HUES48 (cell line): ENCODE measurements around the gene FUBP3.

ENCODE experiments used
- H3K27ac ChIP-seq: one replicate; pipeline ENCODE4 v1.7.0; 2013; ENCODE audit warnings: low read depth, low read length, inconsistent platforms
- H3K27me3 ChIP-seq: 2 replicates; pipeline ENCODE4 v1.6.1; 2013; ENCODE audit warnings: mild to moderate bottlenecking, low read length; ENCODE audit not compliant: control insufficient read depth, insufficient read depth
- H3K36me3 ChIP-seq: 2 replicates; pipeline ENCODE4 v1.6.1; 2013; ENCODE audit warnings: low read length; ENCODE audit not compliant: control insufficient read depth, insufficient read depth
- H3K4me1 ChIP-seq: 2 replicates; pipeline ENCODE4 v1.6.1; 2013; ENCODE audit warnings: mild to moderate bottlenecking, low read length; ENCODE audit not compliant: control insufficient read depth, insufficient read depth
- H3K4me3 ChIP-seq: 2 replicates; pipeline ENCODE4 v1.5.1; 2013; ENCODE audit warnings: mild to moderate bottlenecking, low read depth, low read length
- H3K9ac ChIP-seq: 2 replicates; pipeline ENCODE4 v1.6.1; 2013; ENCODE audit warnings: mild to moderate bottlenecking, low read depth, low read length, moderate library complexity
- H3K9me3 ChIP-seq: 2 replicates; pipeline ENCODE4 v1.6.1; 2013; ENCODE audit warnings: low read length; ENCODE audit not compliant: control insufficient read depth, insufficient read depth

FUBP3 gene

DNA sequence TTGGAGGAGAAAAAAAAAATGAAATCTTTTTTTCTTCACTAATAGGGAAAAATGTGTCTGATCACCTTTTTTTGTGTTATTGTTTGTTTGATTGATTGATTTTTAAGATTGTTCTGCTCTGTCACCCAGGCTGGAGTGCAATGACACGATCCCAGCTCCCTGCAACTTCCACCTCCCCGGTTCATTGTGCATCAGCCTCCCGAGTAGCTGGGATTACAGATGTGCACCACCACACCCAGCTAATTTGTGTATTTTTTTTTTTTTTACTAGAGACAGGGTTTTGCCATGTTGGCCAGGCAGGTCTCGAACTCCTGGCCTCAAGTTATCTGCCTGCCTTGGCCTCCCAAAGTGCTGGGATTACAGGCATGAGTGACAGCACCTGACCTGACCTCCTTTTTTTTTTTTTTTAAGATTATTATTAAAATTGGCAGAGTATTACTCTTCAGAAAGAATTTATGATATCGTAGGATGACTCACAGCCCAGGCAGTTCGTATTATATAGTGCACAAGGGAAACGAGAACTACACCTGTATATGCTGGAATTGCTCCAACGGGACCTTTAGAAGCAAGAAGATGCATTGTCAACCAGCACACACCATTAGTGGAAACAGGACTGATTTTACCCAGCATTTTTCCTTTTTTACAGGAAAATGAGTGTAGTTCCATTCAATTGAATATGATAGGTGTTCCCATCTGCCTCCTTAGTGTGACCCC lies 27.7 kb downstream of the FUBP3 start:
- Histone ChIP-seq H3K36me3 (peaks cover 45% of the 10 kb centered on the region), H3K9me3 (no peaks in the 10 kb centered on the region), H3K27ac (no peak overlapping the region), H3K27me3 (no peaks in the 10 kb centered on the region), H3K9ac (no peak overlapping the region), H3K4me1 (peaks cover 10% of the 10 kb centered on the region), H3K4me3 (no peak overlapping the region)

DNA sequence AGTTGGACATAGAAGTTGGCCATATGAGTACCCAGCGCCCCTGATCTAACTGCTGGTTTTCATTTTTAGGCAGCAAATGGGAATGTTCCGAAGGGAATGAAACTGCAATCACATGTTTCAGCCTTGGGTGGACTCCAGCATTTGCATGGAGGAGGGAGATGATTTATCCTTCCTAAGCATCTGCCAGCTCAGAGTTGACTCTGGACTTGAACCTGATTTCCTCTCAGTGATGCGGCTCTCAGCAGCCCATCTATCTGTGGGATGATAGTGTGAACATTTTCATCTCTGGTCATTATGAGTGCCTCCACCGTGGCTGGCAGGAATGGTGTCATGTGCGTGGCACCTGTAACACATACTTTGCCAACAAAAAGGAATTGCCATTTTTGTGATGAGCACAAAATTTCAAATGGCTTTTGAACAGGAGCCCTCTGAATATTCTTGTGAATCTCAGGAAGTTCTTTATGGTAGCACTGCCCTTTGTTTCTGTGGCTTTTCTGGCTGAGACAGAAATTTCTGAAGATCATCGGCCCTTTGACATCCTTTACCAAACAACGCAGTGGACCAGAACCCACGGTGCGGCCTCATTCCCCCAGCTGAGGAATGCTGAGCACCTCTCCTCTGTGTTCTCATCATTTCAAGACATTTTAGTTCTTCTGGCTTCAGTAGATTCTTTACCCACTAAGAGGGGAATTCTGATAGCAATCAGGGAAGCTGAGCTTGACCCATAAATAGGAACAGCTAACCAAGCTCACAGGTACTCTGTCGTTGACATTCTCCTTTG lies 28.5 kb downstream of the FUBP3 start:
- H3K36me3 ChIP-seq = peaks cover 50% of the 10 kb centered on the region
- peaks cover 10% of the 10 kb centered on the region for H3K4me1 ChIP-seq
- H3K9me3 ChIP-seq = no peaks in the 10 kb centered on the region

GRCh38 chr9:130608554-130609134 lies 29.3 kb downstream of the FUBP3 start:
- Histone ChIP-seq H3K4me3 (no peak overlapping the region), H3K36me3 (peaks cover 58% of the 10 kb centered on the region), H3K4me1 (peaks cover 10% of the 10 kb centered on the region), H3K27ac (peak overlapping the region; percentile 5), H3K9ac (no peak overlapping the region), H3K9me3 (no peaks in the 10 kb centered on the region), H3K27me3 (no peaks in the 10 kb centered on the region)

More for the DNA sequence above, 28.5 kb downstream of the FUBP3 start:
- no peaks in the 10 kb centered on the region for H3K27me3 ChIP-seq
- no peak overlapping the region for H3K27ac ChIP-seq
- H3K9ac ChIP-seq = no peak overlapping the region
- no peak overlapping the region for H3K4me3 ChIP-seq

- Histone ChIP-seq H3K9ac (no peak overlapping the region), H3K4me1 (peaks cover 10% of the 10 kb centered on the region), H3K4me3 (no peak overlapping the region), H3K9me3 (no peaks in the 10 kb centered on the region), H3K36me3 (peaks cover 63% of the 10 kb centered on the region), H3K27me3 (no peaks in the 10 kb centered on the region), H3K27ac (peak overlapping the region; percentile 5)
These were observed 29.8 kb downstream of the FUBP3 start for GRCh38 chr9:130609163-130609562.

- H3K27ac ChIP-seq = no peak overlapping the region
- no peak overlapping the region for H3K9ac ChIP-seq
- no peak overlapping the region for H3K4me3 ChIP-seq
- no peaks in the 10 kb centered on the region for H3K9me3 ChIP-seq
- H3K4me1 ChIP-seq = peaks cover 10% of the 10 kb centered on the region
- H3K36me3 ChIP-seq = peaks cover 83% of the 10 kb centered on the region
- H3K27me3 ChIP-seq = no peaks in the 10 kb centered on the region
These were observed 31.7 kb downstream of the FUBP3 start for GRCh38 chr9:130610862-130611707.

GRCh38 chr9:130616451-130616850 lies 37.1 kb downstream of the FUBP3 start:
- no peak overlapping the region for H3K27ac ChIP-seq
- H3K27me3 ChIP-seq = no peaks in the 10 kb centered on the region
- no peak overlapping the region for H3K9ac ChIP-seq
- H3K4me1 ChIP-seq = no peaks in the 10 kb centered on the region
- H3K36me3 ChIP-seq = peaks cover 99% of the 10 kb centered on the region
- no peak overlapping the region for H3K4me3 ChIP-seq
- no peaks in the 10 kb centered on the region for H3K9me3 ChIP-seq

DNA sequence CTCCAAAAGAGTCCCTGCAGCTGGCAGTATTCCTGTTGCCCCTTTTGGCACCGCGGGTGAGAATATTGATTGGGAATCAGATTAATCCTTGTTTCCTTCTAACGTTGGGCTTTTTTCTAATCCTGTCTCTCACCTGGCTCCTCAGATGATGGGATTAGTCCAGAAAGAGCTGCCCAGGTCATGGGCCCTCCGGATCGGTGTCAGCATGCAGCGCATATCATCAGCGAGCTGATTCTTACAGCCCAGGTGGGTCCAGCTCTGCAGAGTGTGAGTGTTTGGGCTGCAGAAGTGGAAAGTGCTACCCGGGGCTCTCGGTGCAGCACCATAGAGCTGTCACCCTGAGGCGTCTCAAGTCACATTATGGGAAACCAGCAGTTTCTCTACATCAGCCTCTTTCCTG lies 44.1 kb downstream of the FUBP3 start:
- Histone ChIP-seq H3K9me3 (no peaks in the 10 kb centered on the region), H3K4me1 (peaks cover 7% of the 10 kb centered on the region), H3K36me3 (peaks cover 91% of the 10 kb centered on the region), H3K9ac (no peak overlapping the region), H3K27me3 (no peaks in the 10 kb centered on the region), H3K4me3 (no peak overlapping the region), H3K27ac (no peak overlapping the region)

DNA sequence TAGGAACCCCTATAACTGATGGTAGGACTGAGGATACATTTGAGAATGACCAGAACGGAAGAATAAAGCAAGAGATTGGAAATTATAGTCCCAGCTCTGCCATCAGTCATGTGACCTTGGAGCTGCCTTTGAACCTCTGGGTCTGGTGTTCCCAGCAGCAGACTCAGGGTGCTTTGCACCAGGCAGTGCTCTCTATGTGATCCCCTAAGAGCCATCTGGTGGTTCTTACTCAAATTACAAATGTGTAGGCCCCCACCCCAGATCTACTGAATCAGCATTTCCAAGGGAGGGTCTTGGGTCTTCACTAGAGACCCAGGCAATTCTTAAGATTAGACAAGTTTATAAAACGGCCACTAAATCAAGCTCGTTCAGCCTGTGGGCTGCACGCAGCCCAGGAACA lies 44.8 kb downstream of the FUBP3 start:
- Histone ChIP-seq H3K27ac (no peak overlapping the region), H3K27me3 (no peaks in the 10 kb centered on the region), H3K36me3 (peaks cover 84% of the 10 kb centered on the region), H3K4me3 (no peak overlapping the region), H3K4me1 (peaks cover 10% of the 10 kb centered on the region), H3K9ac (no peak overlapping the region), H3K9me3 (no peaks in the 10 kb centered on the region)

GRCh38 chr9:130626249-130626996 lies 47.0 kb downstream of the FUBP3 start:
- H3K4me3 ChIP-seq = no peak overlapping the region
- H3K27me3 ChIP-seq = no peaks in the 10 kb centered on the region
- H3K9ac ChIP-seq = no peak overlapping the region
- peaks cover 26% of the 10 kb centered on the region for H3K4me1 ChIP-seq
- no peaks in the 10 kb centered on the region for H3K9me3 ChIP-seq
- peaks cover 76% of the 10 kb centered on the region for H3K36me3 ChIP-seq
- H3K27ac ChIP-seq = no peak overlapping the region

DNA sequence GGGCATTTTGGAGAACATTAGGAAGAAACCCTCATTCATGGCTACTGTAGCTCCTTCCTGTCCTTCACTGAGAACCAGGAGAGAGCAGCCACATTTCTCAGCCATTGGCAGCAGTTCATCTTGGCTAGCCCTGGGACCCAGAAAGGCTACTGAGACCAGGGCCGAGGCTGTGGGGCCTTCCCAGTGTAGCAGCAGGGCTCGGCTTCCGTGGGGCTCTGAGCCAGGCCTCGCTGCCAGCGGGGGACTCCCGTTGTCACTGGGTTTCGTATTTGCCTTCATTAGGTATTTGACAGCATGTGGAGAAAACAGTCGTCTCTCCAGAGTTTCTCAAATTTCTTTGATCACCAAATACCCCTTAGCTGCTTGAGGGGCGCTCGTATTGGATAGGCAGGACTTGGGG lies 47.7 kb downstream of the FUBP3 start:
- Histone ChIP-seq H3K9ac (no peak overlapping the region), H3K4me3 (no peak overlapping the region), H3K27me3 (no peaks in the 10 kb centered on the region), H3K36me3 (peaks cover 82% of the 10 kb centered on the region), H3K9me3 (no peaks in the 10 kb centered on the region), H3K4me1 (peaks cover 26% of the 10 kb centered on the region), H3K27ac (no peak overlapping the region)
